Astrocyte (in vitro differentiated cells and primary cell): ENCODE measurements around the gene RPL35A.

Experiments
- EZH2 ChIP-seq: IDR thresholded peaks from 2 replicates; pipeline ENCODE4 v1.6.1; 2012; ENCODE audit warnings: mild to moderate bottlenecking, low read length, inconsistent platforms; ENCODE audit not compliant: insufficient read depth
- TF ChIP-seq, protein P1 (sequence below): IDR thresholded peaks from 2 replicates; pipeline ENCODE4 v1.5.1; 2011; ENCODE audit warnings: low read depth, mild to moderate bottlenecking, inconsistent platforms, low read length, moderate library complexity; ENCODE audit not compliant: insufficient read depth

DNA sequence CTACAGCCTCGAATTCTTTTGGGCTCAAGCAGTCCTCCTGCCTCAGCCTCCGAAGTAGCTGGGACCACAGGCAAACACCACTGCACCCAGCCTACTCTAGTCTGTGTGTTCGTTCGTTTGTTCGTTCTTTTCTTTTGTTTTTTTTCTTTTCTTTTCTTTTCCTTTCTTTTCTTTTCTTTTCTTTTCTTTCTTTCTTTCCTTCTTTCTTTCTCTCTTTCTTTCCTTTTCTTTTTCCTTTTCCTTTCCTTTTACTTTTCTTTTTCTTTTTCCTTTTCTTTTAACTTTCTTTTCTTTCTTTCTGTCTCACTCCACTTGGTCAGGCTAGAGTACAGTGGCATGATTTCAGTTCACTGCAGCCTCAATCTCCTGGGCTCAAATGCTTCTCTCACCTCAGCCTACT lies 46.9 kb downstream of the RPL35A start:
- TF ChIP-seq, protein P1, sequence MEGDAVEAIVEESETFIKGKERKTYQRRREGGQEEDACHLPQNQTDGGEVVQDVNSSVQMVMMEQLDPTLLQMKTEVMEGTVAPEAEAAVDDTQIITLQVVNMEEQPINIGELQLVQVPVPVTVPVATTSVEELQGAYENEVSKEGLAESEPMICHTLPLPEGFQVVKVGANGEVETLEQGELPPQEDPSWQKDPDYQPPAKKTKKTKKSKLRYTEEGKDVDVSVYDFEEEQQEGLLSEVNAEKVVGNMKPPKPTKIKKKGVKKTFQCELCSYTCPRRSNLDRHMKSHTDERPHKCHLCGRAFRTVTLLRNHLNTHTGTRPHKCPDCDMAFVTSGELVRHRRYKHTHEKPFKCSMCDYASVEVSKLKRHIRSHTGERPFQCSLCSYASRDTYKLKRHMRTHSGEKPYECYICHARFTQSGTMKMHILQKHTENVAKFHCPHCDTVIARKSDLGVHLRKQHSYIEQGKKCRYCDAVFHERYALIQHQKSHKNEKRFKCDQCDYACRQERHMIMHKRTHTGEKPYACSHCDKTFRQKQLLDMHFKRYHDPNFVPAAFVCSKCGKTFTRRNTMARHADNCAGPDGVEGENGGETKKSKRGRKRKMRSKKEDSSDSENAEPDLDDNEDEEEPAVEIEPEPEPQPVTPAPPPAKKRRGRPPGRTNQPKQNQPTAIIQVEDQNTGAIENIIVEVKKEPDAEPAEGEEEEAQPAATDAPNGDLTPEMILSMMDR = no peak
- TF ChIP-seq EZH2 = no peak
